ENCODE measurements around the gene SFTPD.
"Not testable (repeated sequence)": the region's sequence is repeated elsewhere in the genome, so short reads cannot be mapped to it uniquely, and the experiment has no call there.

The SFTPD gene

GRCh38 chr10:79948976-79949722, at the start of gene SFTPD:
Gene SFTPD, minus strand, starts transcription at chr10:79949105. Its CDS starts 2,446 bp downstream, at chr10:79946659.
- DNase-seq, result no peak
- in situ Hi-C loops (cut with HindIII; ENCODE audit: low pct_ligation_motif_present, low pct_unique_long_range_greater_than_20kb, low sequenced_read_pairs), result no loop called here

DNA sequence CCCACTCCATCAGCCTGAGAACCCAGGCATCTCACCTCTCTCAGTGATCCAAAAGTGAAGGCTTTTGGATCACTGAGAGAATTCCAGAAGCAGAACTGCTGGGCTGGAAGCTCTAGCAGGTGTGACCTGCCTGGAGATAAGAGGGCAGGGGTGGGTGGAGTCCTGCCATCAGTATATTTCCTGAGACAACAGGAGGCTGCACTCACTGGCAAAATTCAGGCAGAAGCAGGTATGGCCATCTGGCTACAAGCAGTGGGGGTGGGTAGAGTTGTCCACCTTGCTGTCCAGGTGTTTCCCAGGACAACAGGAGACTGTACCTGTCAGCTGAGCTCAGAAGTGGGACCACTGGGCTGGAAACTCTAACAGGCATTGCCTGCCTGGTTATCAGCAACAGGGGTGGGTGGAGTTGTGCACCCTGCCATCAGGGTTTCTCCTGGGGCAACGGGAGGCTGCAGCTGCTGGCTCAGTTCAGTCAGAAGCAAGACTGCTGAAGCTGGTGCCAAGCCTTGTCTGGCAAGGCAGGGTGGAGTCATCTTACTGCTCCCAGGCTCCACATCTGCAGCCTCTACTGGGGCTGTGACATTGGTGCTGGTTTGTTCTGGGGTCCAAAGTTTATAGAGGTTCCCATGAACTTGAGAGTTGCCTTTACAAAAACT, 47.2 kb upstream of the SFTPD start:
- no peak for DNase-seq
- in situ Hi-C loops (cut with HindIII; ENCODE audit: low pct_ligation_motif_present, low pct_unique_long_range_greater_than_20kb, low sequenced_read_pairs), result no loop called here

DNA sequence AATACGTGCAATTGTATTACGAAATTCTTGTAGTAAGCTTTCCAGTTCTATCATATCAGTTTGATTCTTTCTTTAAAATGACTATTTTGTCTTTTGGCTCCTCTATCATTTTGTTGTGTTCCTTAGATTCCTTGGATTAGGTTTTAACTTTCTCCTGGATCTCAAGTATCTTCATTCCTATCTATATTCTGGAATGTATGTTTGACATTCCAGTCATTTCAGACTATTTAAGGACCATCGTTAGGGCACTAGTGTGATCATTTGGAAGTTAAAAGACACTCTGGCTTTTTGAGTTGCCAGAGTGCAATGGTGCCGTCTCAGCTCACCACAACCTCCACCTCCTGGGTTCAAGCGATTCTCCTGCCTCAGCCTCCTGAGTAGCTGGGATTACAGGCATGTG, 45.7 kb upstream of the SFTPD start:
- in situ Hi-C loops (cut with HindIII; ENCODE audit: low pct_ligation_motif_present, low pct_unique_long_range_greater_than_20kb, low sequenced_read_pairs), result no loop called here
- DNase-seq, result no peak

DNA sequence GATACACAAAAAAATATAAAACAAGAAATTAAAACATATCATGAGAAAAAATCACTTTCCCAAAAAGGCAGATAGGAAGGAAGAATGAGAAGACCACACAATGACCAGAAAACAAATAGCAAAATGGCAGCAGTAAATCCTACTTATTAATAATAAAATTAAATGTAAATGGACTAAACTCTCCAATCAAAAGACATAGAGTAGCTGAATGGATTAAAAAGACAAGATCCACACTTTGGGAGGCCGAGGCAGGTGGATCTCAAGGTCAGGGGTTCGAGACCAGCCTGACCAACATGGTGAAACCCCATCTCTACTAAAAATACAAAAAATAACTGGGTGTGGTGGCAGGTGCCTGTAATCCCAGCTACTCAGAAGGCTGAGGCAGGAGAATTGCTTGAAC, 39.3 kb upstream of the SFTPD start:
- DNase-seq; in situ Hi-C loops (cut with HindIII; ENCODE audit: low pct_ligation_motif_present, low pct_unique_long_range_greater_than_20kb, low sequenced_read_pairs): not testable (repeated sequence)

DNA sequence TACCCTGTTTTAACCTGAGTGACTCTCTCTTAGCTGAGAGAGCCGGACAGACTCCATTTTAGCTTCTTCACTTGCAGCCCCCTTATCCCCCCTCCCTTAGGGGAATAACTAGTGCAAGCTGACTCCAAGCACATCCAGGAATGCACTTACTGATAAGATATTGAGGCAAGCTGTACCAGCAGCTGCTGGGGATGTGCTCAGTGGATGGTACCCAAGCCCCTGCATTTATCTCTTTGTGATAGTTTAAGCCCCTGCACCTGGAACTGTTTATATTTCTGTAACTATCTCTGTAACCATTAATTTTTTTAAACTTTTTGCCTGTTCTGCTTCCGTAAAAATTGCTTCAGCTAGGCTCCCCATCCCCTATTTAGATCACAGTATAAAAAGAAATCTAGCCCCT, 37.8 kb upstream of the SFTPD start:
- DNase-seq; in situ Hi-C loops (cut with HindIII; ENCODE audit: low pct_ligation_motif_present, low pct_unique_long_range_greater_than_20kb, low sequenced_read_pairs): not testable (repeated sequence)

DNA sequence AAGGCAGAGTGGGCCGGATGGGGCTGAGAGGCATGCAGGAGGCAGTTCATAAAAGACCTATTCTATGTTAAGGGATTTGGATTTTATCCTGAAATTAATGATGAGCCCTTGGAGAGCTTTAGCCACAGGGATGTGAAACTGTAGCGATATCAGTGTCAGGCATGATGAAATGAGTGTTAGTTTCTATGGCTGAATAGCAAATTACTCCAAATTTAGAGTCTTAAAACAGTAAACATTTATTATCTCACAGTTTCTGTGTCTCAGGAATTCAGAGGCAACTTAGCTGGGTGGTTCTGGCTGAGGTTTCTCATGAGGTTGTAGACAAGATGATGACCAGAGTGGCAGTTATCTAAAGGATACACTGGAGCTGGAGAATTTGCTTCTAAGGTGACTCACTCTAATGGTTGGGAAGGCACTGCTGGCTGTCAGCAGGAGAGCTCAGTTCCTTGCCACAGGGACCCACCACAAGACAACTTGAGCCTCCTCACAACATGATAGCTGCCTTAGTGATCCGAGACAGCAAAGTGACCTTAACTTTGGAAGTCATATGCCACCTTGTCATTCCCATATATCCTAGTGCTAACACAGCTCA, 36.7 kb upstream of the SFTPD start:
- no peak for DNase-seq

DNA sequence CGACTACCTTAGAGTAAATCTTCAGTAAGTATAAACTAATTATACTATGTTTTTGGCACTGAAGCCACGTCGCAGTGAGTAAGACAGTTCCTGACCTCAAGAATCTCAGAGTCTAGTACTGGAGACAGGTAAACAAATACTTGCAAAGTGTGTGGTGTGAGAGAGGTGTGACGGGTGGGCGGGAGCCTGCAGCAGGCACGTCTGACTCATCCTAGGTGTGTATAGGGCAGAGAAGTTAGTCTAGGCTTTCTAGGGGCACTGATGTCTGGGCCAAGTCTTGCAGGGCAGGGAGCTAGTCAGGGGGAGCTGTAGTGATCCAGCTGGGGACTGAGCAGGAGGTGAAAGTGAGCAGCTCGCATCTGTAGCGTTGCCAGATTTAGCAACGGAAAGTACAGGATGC, 35.9 kb upstream of the SFTPD start:
- in situ Hi-C loops (cut with HindIII; ENCODE audit: low pct_ligation_motif_present, low pct_unique_long_range_greater_than_20kb, low sequenced_read_pairs), result no loop called here
- DNase-seq, result no peak

More for the DNA sequence above, 36.7 kb upstream of the SFTPD start:
- in situ Hi-C loops (cut with HindIII; ENCODE audit: low pct_ligation_motif_present, low pct_unique_long_range_greater_than_20kb, low sequenced_read_pairs), result no loop called here

GRCh38 chr10:79983286-79983909, 34.5 kb upstream of the SFTPD start:
- in situ Hi-C loops (cut with HindIII; ENCODE audit: low pct_ligation_motif_present, low pct_unique_long_range_greater_than_20kb, low sequenced_read_pairs), result no loop called here
- DNase-seq, result no peak

DNA sequence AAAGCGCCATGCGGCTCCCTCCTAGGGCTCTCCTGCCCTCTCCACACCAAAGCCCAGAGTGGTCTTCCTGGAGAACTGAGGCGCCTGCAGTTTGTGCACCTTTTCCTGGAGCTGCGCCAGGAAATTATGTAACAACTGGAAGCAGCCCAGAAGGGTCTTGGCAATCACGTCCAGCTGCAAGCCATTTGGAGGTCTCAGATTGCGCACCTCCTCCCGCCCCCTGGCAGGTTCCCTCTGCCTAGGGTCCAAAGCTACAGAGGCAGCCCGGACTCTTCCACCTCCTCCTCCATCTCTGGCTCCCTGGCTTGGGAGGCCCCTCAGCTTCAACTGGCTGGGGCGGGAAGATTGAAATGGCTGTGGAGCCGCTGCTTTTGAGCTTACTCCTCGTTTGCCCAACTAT, 34.0 kb upstream of the SFTPD start:
- DNase-seq, result no peak
- in situ Hi-C loops (cut with HindIII; ENCODE audit: low pct_ligation_motif_present, low pct_unique_long_range_greater_than_20kb, low sequenced_read_pairs), result no loop called here

- no peak for DNase-seq
- in situ Hi-C loops (cut with HindIII; ENCODE audit: low pct_ligation_motif_present, low pct_unique_long_range_greater_than_20kb, low sequenced_read_pairs), result no loop called here
These were observed 33.5 kb upstream of the SFTPD start for GRCh38 chr10:79982362-79982800.

DNA sequence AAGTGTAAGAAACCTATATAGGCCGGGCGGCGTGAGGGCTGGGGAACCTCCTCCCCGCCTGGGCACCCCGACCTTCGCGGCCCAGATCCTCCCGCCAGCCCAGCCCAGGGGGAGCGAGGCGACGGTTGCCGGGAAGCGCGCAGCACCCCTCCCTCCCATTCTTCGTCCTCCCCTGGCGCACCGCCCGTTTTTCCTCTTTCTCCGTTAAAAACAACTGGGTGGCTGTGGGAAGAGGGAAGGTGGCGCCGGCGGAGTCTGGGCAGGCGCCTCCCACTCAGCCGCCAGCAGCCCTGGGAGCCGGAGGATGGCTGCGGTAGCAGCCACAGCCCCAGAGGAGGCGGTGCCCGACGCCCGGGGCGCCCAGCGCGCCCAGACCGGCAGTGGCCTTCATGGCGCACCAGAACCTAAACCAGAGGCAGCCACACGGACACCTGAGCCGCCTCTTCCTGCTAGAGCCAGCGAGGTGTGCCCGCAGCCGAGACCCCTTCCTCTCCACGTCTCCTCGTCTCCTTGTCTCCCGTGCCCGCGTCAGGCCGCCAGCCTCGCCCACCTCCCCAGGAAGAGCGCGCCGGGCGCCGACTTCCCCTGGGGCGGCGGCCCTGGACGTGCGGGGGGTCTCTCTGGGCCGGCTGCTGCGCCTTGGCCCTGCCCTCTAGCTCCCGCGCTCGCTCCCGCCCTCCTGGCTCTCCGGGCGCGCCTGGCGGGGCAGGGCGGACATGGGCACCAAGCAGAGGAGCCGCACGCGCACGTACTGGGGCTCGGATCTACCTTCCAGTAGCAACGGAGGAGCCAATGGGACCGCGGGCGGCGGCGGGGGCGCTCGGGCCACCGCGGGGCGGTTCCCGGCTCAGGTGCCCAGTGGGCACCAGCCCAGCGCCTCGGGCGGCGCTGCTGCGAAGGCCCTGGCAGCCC, 32.8 kb upstream of the SFTPD start:
- in situ Hi-C loops (cut with HindIII; ENCODE audit: low pct_ligation_motif_present, low pct_unique_long_range_greater_than_20kb, low sequenced_read_pairs), result no loop called here

DNA sequence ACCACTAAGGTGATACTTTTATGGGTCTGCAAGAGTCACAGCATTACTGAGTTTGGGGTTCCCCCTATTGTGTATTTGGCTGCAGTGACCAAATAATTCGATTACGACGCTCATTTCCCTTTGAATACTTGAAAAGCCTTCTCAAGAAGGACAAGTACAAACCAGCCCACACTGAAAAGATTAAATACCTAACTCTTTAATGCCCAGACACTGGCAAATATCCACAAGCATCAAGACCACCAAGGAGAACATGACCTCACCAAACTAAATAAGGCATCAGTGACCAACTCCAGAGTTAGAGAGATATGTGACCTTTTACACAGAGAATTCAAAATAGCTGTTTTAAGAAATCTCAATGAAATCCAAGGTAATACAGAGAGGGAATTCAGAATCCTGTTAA, 31.8 kb upstream of the SFTPD start:
- no peak for DNase-seq
- in situ Hi-C loops (cut with HindIII; ENCODE audit: low pct_ligation_motif_present, low pct_unique_long_range_greater_than_20kb, low sequenced_read_pairs), result no loop called here

More for the DNA sequence above, 32.8 kb upstream of the SFTPD start:
- peak; percentile 79 for DNase-seq

GRCh38 chr10:79979976-79980687, 31.2 kb upstream of the SFTPD start:
- DNase-seq, result no peak
- in situ Hi-C loops (cut with HindIII; ENCODE audit: low pct_ligation_motif_present, low pct_unique_long_range_greater_than_20kb, low sequenced_read_pairs), result no loop called here

DNA sequence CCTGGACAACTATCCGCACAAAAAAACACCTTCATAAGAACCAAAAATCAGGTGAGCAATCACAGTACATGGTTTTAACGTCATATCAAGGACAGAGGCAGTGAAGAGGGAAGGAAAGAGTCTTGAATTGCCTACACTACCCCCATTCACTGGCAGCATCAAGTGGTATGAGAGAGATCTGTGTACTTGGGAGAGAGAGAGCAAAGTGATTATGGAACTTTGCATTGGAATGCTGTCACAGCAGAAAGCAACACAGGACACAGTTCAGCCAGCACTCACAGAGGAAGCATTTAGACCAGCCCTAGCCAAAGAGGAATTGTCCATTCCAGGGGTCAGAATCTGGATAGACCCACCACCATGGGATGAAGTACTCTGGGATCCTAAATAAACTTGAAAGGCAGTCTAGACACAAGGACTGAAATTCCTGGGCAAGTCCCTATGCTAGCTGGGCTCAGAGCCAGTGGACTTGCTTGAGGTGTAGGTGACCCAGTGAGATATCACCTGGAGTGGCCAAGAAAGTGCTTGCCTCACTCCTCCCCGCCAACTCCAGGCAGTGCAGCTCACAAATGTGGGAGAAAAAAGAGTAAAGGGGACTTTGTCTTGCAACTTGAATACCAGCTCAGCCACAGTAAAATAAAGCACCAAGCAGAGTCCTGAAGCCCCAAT, 30.5 kb upstream of the SFTPD start:
- no peak for DNase-seq
- in situ Hi-C loops (cut with HindIII; ENCODE audit: low pct_ligation_motif_present, low pct_unique_long_range_greater_than_20kb, low sequenced_read_pairs), result no loop called here

DNA sequence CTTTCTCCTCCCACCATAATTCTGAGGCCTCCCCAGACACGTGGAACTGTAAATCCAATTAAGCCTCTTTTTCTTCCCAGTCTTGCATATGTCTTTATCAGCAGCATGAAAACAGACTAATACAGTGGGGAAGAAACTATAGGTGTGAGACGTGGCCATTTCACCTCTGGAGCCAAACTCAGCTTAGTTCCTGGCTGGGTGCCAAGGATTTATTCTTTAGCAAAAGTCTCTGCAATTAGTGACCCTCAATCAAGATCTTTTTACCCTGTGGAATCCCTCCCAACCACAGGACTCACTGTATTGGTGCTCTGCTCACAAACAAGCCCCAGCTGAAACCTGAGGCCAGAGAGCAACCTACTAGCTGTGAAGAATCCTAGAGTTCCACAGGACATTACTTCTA, 28.1 kb upstream of the SFTPD start:
- DNase-seq, result no peak

GRCh38 chr10:79970062-79970461, 21.2 kb upstream of the SFTPD start:
- in situ Hi-C loops (cut with HindIII; ENCODE audit: low pct_ligation_motif_present, low pct_unique_long_range_greater_than_20kb, low sequenced_read_pairs), result no loop called here
- DNase-seq, result no peak

More for the DNA sequence above, 28.1 kb upstream of the SFTPD start:
- in situ Hi-C loops (cut with HindIII; ENCODE audit: low pct_ligation_motif_present, low pct_unique_long_range_greater_than_20kb, low sequenced_read_pairs), result no loop called here

GRCh38 chr10:79947787-79948424, 999 bp downstream of the SFTPD start:
- in situ Hi-C loops (cut with HindIII; ENCODE audit: low pct_ligation_motif_present, low pct_unique_long_range_greater_than_20kb, low sequenced_read_pairs), result no loop called here
- no peak for DNase-seq

Data from ACHN (cell line).